ENCODE data around the gene HINFP. TPM values are rescaled to one million over a fixed set of nuclear protein-coding genes. Genes with fewer than 3 reads are reported as not detected.

HINFP gene
- total RNA-seq, 1 experiment from 2014 or later = 38.1 TPM

DNA sequence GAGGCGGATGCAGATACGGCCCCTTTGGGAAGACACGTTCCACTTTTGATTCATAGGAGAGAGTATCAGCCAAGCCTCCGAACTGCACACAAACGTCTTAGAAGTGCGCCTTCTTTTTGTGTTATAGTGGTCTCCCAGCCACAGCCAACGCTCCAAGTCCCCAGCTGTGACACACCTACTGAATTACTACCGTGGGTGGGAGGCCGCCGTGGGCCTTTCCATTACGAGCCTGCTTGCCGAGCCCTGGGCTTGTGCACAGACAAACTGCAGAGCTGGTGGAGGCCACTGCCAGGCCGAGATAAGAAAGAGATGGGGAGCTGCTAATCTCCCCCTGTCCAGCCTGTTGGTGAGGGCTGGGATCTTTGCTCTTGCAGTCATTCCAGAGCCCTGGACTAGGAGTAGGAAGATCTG lies 35.9 kb upstream of the HINFP start:
- Histone ChIP-seq H3K79me2 (ENCODE audit: insufficient read depth, low read length) (peaks cover 24% of the 10 kb centered on the region), H3K27me3 (ENCODE audit: insufficient read depth, low read length) (no peaks in the 10 kb centered on the region), H3K4me1 (ENCODE audit: control insufficient read depth in 1 of 2, insufficient read depth in 2 of 2, low read length in 2 of 2) (peaks cover 25 to 37% of the 10 kb centered on the region in 2 experiments), H3K9ac (ENCODE audit: low read length) (peak overlapping the region; percentile 90), H3K9me2 (ENCODE audit: insufficient read depth) (no peaks in the 10 kb centered on the region), H3K36me3 (ENCODE audit: control insufficient read depth in 1 of 2, insufficient read depth in 2 of 2, low read length in 2 of 2) (peaks cover 0 to 3% of the 10 kb centered on the region in 2 experiments; a peak in 1 of 4 replicates), H2AFZ (ENCODE audit: low read depth, low read length, poor library complexity, severe bottlenecking) (no peak overlapping the region), H3K27ac (ENCODE audit: low read depth, low read length) (peak overlapping the region; percentile 89), H3K9me3 (ENCODE audit: control insufficient read depth in 1 of 2, insufficient read depth in 1 of 2, low read depth in 1 of 2, low read length in 2 of 2) (no peaks in the 10 kb centered on the region), H3K4me2 (ENCODE audit: low read length) (peak overlapping the region; percentile 81), H3K4me3 (replicated peaks in 1 of 2; ENCODE audit: low read depth in 1 of 2, low read length in 2 of 2) (peak overlapping the region; percentile 72 to 90), H4K20me1 (ENCODE audit: insufficient read depth) (no peaks in the 10 kb centered on the region)
- TF ChIP-seq, protein P1, sequence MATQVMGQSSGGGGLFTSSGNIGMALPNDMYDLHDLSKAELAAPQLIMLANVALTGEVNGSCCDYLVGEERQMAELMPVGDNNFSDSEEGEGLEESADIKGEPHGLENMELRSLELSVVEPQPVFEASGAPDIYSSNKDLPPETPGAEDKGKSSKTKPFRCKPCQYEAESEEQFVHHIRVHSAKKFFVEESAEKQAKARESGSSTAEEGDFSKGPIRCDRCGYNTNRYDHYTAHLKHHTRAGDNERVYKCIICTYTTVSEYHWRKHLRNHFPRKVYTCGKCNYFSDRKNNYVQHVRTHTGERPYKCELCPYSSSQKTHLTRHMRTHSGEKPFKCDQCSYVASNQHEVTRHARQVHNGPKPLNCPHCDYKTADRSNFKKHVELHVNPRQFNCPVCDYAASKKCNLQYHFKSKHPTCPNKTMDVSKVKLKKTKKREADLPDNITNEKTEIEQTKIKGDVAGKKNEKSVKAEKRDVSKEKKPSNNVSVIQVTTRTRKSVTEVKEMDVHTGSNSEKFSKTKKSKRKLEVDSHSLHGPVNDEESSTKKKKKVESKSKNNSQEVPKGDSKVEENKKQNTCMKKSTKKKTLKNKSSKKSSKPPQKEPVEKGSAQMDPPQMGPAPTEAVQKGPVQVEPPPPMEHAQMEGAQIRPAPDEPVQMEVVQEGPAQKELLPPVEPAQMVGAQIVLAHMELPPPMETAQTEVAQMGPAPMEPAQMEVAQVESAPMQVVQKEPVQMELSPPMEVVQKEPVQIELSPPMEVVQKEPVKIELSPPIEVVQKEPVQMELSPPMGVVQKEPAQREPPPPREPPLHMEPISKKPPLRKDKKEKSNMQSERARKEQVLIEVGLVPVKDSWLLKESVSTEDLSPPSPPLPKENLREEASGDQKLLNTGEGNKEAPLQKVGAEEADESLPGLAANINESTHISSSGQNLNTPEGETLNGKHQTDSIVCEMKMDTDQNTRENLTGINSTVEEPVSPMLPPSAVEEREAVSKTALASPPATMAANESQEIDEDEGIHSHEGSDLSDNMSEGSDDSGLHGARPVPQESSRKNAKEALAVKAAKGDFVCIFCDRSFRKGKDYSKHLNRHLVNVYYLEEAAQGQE (IDR thresholded peaks at IDR 0.05; ENCODE audit: low read depth) = no peak
- no peak for TF ChIP-seq JUND (IDR thresholded peaks at IDR 0.05)
- TF ChIP-seq ZFX (IDR thresholded peaks at IDR 0.05) = peak; percentile 41; the same call in 1 of the 2 replicates
- no peak for TF ChIP-seq RAD21 (IDR thresholded peaks at IDR 0.05; ENCODE audit: low read depth)
- ChIA-PET CTCF (interaction anchor here (0.6 to 2.6 kb wide), 6 partner anchors 9 to 253 kb away, joined by 3 to 20 read pairs (median 4); partner anchors contain the start of genes HINFP and VPS11), RAD21 (ENCODE audit: low non-redundant PET in 1 of 2, low total read pairs in 2 of 2, uncharacterized antibody in 2 of 2, unreplicated experiment in 2 of 2) (interaction anchor here in 1 of 2 experiments (0.8 kb wide), 2 partner anchors 10 to 17 kb away, joined by 6 to 7 read pairs; partner anchors contain the start of gene DPAGT1), POLR2A (interaction anchor here (0.5 to 3.0 kb wide), 17 partner anchors 7 to 959 kb away, joined by 3 to 27 read pairs (median 4); partner anchors contain the start of genes ABCG4, DPAGT1, HINFP and VPS11)
- intact Hi-C loops (cut with micrococcal nuclease) = no loop called here
- ATAC-seq (peak; percentile 28), DNase-seq (ENCODE audit: low read depth, low spot score) (no peak)
- TSS peak; percentile 87 for BruUV-seq (replicated peaks)

DNA sequence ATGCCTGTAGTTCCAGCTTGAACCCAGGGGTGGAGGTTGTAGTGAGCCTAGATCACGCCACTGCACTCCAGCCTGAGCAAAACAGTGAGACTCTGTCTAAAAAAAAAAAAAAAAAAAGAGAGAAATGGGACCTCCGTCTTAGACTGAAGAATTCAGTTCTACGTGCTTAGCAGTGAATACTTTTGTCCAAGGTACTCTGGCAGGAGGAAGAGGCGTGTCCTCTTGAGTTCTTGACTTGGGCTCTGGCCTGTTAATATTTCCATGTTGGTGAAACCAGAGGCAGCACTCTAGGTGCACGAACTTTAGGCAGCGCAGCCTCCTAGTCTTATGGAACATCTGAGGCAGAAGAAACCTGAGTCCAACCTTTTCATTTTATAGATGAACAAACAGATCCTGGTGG lies 34.3 kb upstream of the HINFP start:
- CTCF ChIA-PET = interaction anchor here (2.6 kb wide), 1 partner anchor 8 kb away, joined by 20 read pairs; a partner anchor contains a TSS
- TF ChIP-seq, protein P1 (IDR thresholded peaks at IDR 0.05; ENCODE audit: low read depth) = no peak
- TF ChIP-seq, protein P2, sequence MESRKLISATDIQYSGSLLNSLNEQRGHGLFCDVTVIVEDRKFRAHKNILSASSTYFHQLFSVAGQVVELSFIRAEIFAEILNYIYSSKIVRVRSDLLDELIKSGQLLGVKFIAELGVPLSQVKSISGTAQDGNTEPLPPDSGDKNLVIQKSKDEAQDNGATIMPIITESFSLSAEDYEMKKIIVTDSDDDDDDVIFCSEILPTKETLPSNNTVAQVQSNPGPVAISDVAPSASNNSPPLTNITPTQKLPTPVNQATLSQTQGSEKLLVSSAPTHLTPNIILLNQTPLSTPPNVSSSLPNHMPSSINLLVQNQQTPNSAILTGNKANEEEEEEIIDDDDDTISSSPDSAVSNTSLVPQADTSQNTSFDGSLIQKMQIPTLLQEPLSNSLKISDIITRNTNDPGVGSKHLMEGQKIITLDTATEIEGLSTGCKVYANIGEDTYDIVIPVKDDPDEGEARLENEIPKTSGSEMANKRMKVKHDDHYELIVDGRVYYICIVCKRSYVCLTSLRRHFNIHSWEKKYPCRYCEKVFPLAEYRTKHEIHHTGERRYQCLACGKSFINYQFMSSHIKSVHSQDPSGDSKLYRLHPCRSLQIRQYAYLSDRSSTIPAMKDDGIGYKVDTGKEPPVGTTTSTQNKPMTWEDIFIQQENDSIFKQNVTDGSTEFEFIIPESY (IDR thresholded peaks at IDR 0.05; ENCODE audit: extremely low read depth, insufficient replicate concordance, low read length) = no peak
- TF ChIP-seq, protein P3, sequence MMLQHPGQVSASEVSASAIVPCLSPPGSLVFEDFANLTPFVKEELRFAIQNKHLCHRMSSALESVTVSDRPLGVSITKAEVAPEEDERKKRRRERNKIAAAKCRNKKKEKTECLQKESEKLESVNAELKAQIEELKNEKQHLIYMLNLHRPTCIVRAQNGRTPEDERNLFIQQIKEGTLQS (IDR thresholded peaks at IDR 0.05) = no peak
- TF ChIP-seq RAD21 (IDR thresholded peaks at IDR 0.05; ENCODE audit: low read depth) (no peak), POLR2A (IDR thresholded peaks at IDR 0.05; ENCODE audit: borderline replicate concordance, extremely low read depth, insufficient read depth, insufficient read length) (no peak), EZH2 (IDR thresholded peaks at IDR 0.05) (no peak)

More for the DNA sequence above, 34.3 kb upstream of the HINFP start:
- H3K4me3 ChIP-seq (replicated peaks in 1 of 2; ENCODE audit: low read depth in 1 of 2, low read length in 2 of 2) = no peak overlapping the region
- no peaks in the 10 kb centered on the region for H3K9me3 ChIP-seq (ENCODE audit: control insufficient read depth in 1 of 2, insufficient read depth in 1 of 2, low read depth in 1 of 2, low read length in 2 of 2)
- no peaks in the 10 kb centered on the region for H4K20me1 ChIP-seq (ENCODE audit: insufficient read depth)
- intact Hi-C loops (cut with micrococcal nuclease) = no loop called here
- POLR2A ChIA-PET = interaction anchor here (0.7 to 3.0 kb wide), 2 partner anchors 8 to 72 kb away, joined by 3 to 27 read pairs; a partner anchor contains a TSS
- no peaks in the 10 kb centered on the region for H3K9me2 ChIP-seq (ENCODE audit: insufficient read depth)
- H2AFZ ChIP-seq (ENCODE audit: low read depth, low read length, poor library complexity, severe bottlenecking) = no peak overlapping the region
- no peaks in the 10 kb centered on the region for H3K36me3 ChIP-seq (ENCODE audit: control insufficient read depth in 1 of 2, insufficient read depth in 2 of 2, low read length in 2 of 2)
- H3K4me1 ChIP-seq (ENCODE audit: control insufficient read depth in 1 of 2, insufficient read depth in 2 of 2, low read length in 2 of 2) = peaks cover 25 to 37% of the 10 kb centered on the region in 2 experiments
- H3K9ac ChIP-seq (ENCODE audit: low read length) = peak overlapping the region; percentile 19
- H3K4me2 ChIP-seq (ENCODE audit: low read length) = peak overlapping the region; percentile 46
- H3K27me3 ChIP-seq (ENCODE audit: insufficient read depth, low read length) = no peaks in the 10 kb centered on the region
- no TSS peak for BruUV-seq (replicated peaks)
- H3K79me2 ChIP-seq (ENCODE audit: insufficient read depth, low read length) = peaks cover 24% of the 10 kb centered on the region
- ATAC-seq = no peak
- DNase-seq (ENCODE audit: low read depth, low spot score) = no peak
- peak overlapping the region; percentile 40; the same call in 1 of the 2 replicates for H3K27ac ChIP-seq (ENCODE audit: low read depth, low read length)
- RAD21 ChIA-PET (ENCODE audit: low non-redundant PET in 1 of 2, low total read pairs in 2 of 2, uncharacterized antibody in 2 of 2, unreplicated experiment in 2 of 2) = no interaction called here

Measured in HCT116 (cell line).